ENCODE results near the gene PPP1R2.
"Not testable (repeated sequence)": the region's sequence is repeated elsewhere in the genome, so short reads cannot be mapped to it uniquely, and the experiment has no call there.

The PPP1R2 gene

GRCh38 chr3:195535293-195535692, 7.8 kb downstream of the PPP1R2 start:
- DNase-seq, result no peak

GRCh38 chr3:195532834-195533233, 10.3 kb downstream of the PPP1R2 start:
- DNase-seq, result no peak

GRCh38 chr3:195532345-195532744, 10.8 kb downstream of the PPP1R2 start:
- no peak for DNase-seq

GRCh38 chr3:195531683-195532082, 11.4 kb downstream of the PPP1R2 start:
- no peak for DNase-seq

GRCh38 chr3:195526492-195526891, 16.6 kb downstream of the PPP1R2 start:
- DNase-seq, result no peak

GRCh38 chr3:195524171-195524896, 18.8 kb downstream of the PPP1R2 start:
- no peak for DNase-seq

GRCh38 chr3:195522254-195523023, 20.7 kb downstream of the PPP1R2 start:
- DNase-seq, result peak; percentile 36

GRCh38 chr3:195517030-195517429, 26.1 kb downstream of the PPP1R2 start:
- DNase-seq, result no peak

- DNase-seq, result not testable (repeated sequence)
These were observed 28.4 kb downstream of the PPP1R2 start for GRCh38 chr3:195514610-195515235.

- DNase-seq, result no peak
These were observed 30.3 kb downstream of the PPP1R2 start for GRCh38 chr3:195512798-195513345.

GRCh38 chr3:195511136-195511535, 32.0 kb downstream of the PPP1R2 start:
- no peak for DNase-seq

GRCh38 chr3:195508185-195508584, 34.9 kb downstream of the PPP1R2 start:
- DNase-seq, result no peak

- no peak for DNase-seq
These were observed 67.5 kb downstream of the PPP1R2 start for GRCh38 chr3:195475614-195476013.

GRCh38 chr3:195475116-195475515, 68.0 kb downstream of the PPP1R2 start:
- DNase-seq, result not testable (repeated sequence)

- no peak for DNase-seq
These were observed 74.3 kb downstream of the PPP1R2 start for GRCh38 chr3:195468841-195469240.

- no peak for DNase-seq
These were observed 74.7 kb downstream of the PPP1R2 start for GRCh38 chr3:195468391-195468776.

GRCh38 chr3:195467641-195468390, 75.3 kb downstream of the PPP1R2 start:
- peak; percentile 65 for DNase-seq

GRCh38 chr3:195466251-195466650, 76.9 kb downstream of the PPP1R2 start:
- DNase-seq, result no peak
